HFFc6 (cell line): ENCODE measurements around the gene RELL2. TPM values are rescaled to one million over a fixed set of nuclear protein-coding genes. Genes with fewer than 3 reads are reported as not detected.

Experiments
- DNase-seq: peaks from one replicate; pipeline ENCODE4 v3.0.0-alpha.2; 2018
- H3K27ac Mint-ChIP-seq: 2 replicates; pipeline ENCODE4 v1.8.0; 2020; ENCODE audit warnings: mild to moderate bottlenecking, mixed read lengths
- H3K27me3 Mint-ChIP-seq: 2 replicates; pipeline ENCODE4 v1.8.0; 2021; ENCODE audit warnings: mild to moderate bottlenecking, moderate library complexity, mixed read lengths; ENCODE audit not compliant: insufficient read depth
- H3K36me3 Mint-ChIP-seq: 2 replicates; pipeline ENCODE4 v1.8.0; 2021; ENCODE audit warnings: low read depth, mixed read lengths
- H3K4me1 Mint-ChIP-seq: 2 replicates; pipeline ENCODE4 v1.8.0; 2020; ENCODE audit warnings: low read depth, mixed read lengths
- H3K4me3 Mint-ChIP-seq: 2 replicates; pipeline ENCODE4 v1.8.0; 2020; ENCODE audit warnings: mild to moderate bottlenecking, moderate library complexity, mixed read lengths
- H3K9me3 Mint-ChIP-seq: 2 replicates; pipeline ENCODE4 v1.8.0; 2020; ENCODE audit warnings: mild to moderate bottlenecking, mixed read lengths
- CTCF ChIP-seq: fragments of 200-600 bp; sonication (generic); IDR thresholded peaks from 2 replicates; pipeline ENCODE4 v1.5.0; 2021; ENCODE audit warnings: antibody characterized with exemption, mild to moderate bottlenecking
- total RNA-seq, 6 experiments: library from RNA; stranded (reverse); fragmentation: NEBNext Ultra II Directional; extraction: Animal tissue kit (Norgen Biotek cat#: 25700); gene quantifications; 2 replicates in 1 of 6; 3 replicates in 5 of 6; pipeline ENCODE4 v1.2.3, GENCODE V29; 2021

The RELL2 gene
- total RNA-seq, 6 experiments from 2014 or later, result 2.2 to 4.4 (median 3.0) TPM

GRCh38 chr5:141686648-141687416, 50.0 kb downstream of the RELL2 start:
- H3K36me3 Mint-ChIP-seq, result no peaks in the 10 kb centered on the region
- no peak for TF ChIP-seq CTCF
- no peaks in the 10 kb centered on the region for H3K9me3 Mint-ChIP-seq
- H3K27me3 Mint-ChIP-seq, result peaks cover 20% of the 10 kb centered on the region
- DNase-seq, result no peak
- peaks cover 7% of the 10 kb centered on the region for H3K4me1 Mint-ChIP-seq
- no peak overlapping the region for H3K4me3 Mint-ChIP-seq
- H3K27ac Mint-ChIP-seq, result no peak overlapping the region

Other genes with a start within 250 kb of the RELL2 start
- 10 to 100 TPM in 4 of 6 experiments, 1 to 10 TPM in 2; 2.4 to 19.6 (median 16.6) TPM for gene PCDHGB4, start 249.3 kb upstream of the RELL2 start, total RNA-seq
- 1 to 10 TPM in 1 of 6 experiments, under 1 TPM in 5; 0.52 to 1.0 (median 0.90) TPM for gene PCDHGA8, start 244.4 kb upstream of the RELL2 start, total RNA-seq
- 10 to 100 TPM in 2 of 6 experiments, 1 to 10 TPM in 4; 8.8 to 14.6 (median 9.6) TPM for gene PCDHGB5, start 239.1 kb upstream of the RELL2 start, total RNA-seq
- gene PCDHGA9, start 234.2 kb upstream of the RELL2 start, total RNA-seq, result 1 to 10 TPM in 2 of 6 experiments, under 1 TPM in 4; 0.69 to 1.6 (median 0.88) TPM
- gene PCDHGB6, start 229.0 kb upstream of the RELL2 start, total RNA-seq, result 1 to 10 TPM in 4 of 6 experiments, under 1 TPM in 2; 0.79 to 1.4 (median 1.1) TPM
- gene PCDHGA10, start 224.0 kb upstream of the RELL2 start, total RNA-seq, result 1 to 10 TPM in 1 of 6 experiments, under 1 TPM in 5; 0.61 to 1.3 (median 0.78) TPM
- gene PCDHGB7, start 219.3 kb upstream of the RELL2 start, total RNA-seq, result 10 to 100 TPM in 2 of 6 experiments, 1 to 10 TPM in 4; 5.8 to 21.7 (median 6.8) TPM
- 10 to 100 TPM in 3 of 6 experiments, 1 to 10 TPM in 3; 2.3 to 11.4 (median 9.8) TPM for gene PCDHGA11, start 215.9 kb upstream of the RELL2 start, total RNA-seq
- gene PCDHGA12, start 206.5 kb upstream of the RELL2 start, total RNA-seq, result 10 to 100 TPM in 4 of 6 experiments, 1 to 10 TPM in 2; 8.8 to 21.0 (median 18.9) TPM
- gene PCDHGC3, start 161.0 kb upstream of the RELL2 start, total RNA-seq, result 100 to 1,000 TPM; 126 to 150 (median 132) TPM
- 1 to 10 TPM in 1 of 6 experiments, under 1 TPM in 5; 0.34 to 1.4 (median 0.62) TPM for gene PCDHGC4, start 152.0 kb upstream of the RELL2 start, total RNA-seq
- gene PCDHGC5, start 147.9 kb upstream of the RELL2 start, total RNA-seq, result 1 to 10 TPM; 2.3 to 5.7 (median 2.7) TPM
- gene DIAPH1, start 18.0 kb upstream of the RELL2 start, total RNA-seq, result 100 to 1,000 TPM; 105 to 119 (median 109) TPM
- 10 to 100 TPM; 52.1 to 63.7 (median 55.1) TPM for gene HDAC3, start 148 bp upstream of the RELL2 start, total RNA-seq
- gene FCHSD1, start 14.4 kb downstream of the RELL2 start, total RNA-seq, result 10 to 100 TPM; 20.8 to 31.7 (median 25.3) TPM
- gene ARAP3, start 45.2 kb downstream of the RELL2 start, total RNA-seq, result 10 to 100 TPM in 5 of 6 experiments, 1 to 10 TPM in 1; 9.0 to 14.7 (median 13.2) TPM
- gene PCDH1, start 241.4 kb downstream of the RELL2 start, total RNA-seq, result under 1 TPM in 5 of 6 experiments, not detected in 1; 0.07 to 0.18 (median 0.07) TPM